SK-N-MC (cell line): ENCODE measurements around the gene TPP2.

Experiments
- EZH2 ChIP-seq: fragments of 200-600 bp; sonication (generic); IDR thresholded peaks from one replicate; pipeline ENCODE4 v1.6.1; 2017; ENCODE audit warnings: antibody characterized with exemption
- POLR2AphosphoS5 ChIP-seq: IDR thresholded peaks from 2 replicates; pipeline ENCODE4 v1.6.1; 2012; ENCODE audit warnings: mild to moderate bottlenecking, low read depth, low read length, borderline replicate concordance

DNA sequence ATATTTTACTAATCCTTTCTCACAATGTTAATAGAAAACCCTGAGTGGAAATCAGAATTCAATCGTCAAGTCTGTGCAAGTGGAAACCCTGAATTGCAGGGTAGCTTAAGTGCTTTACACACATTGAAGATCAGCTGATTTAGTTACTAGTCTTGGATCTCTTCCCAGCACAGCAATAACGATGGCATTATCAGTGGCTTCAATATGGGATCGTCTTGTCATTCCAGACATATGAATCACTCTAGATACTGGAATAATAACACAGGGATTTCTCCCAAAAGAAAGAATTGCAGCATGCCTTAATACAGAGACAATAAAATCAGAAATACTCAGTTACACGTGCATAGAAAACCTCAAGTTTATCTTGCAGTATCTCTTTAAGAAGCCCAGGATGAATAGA is 110.7 kb downstream of the TPP2 start:
- TF ChIP-seq EZH2: no peak
- TF ChIP-seq POLR2AphosphoS5: no peak
